ENCODE data around the gene CXCL11.

The CXCL11 gene

GRCh38 chr4:76066546-76066945 lies 30.7 kb upstream of the CXCL11 start:
- Histone ChIP-seq H3K4me3 (ENCODE audit: low read depth, low read length) (no peak overlapping the region), H4K91ac (ENCODE audit: low read depth, low read length) (no peak overlapping the region), H3K79me1 (ENCODE audit: low read length) (no peaks in the 10 kb centered on the region), H4K8ac (ENCODE audit: low read depth, low read length) (no peak overlapping the region), H2AFZ (ENCODE audit: insufficient read depth, low read length, poor library complexity) (no peak overlapping the region), H3K4me2 (ENCODE audit: low read length) (no peak overlapping the region), H3K14ac (ENCODE audit: low read length) (no peak overlapping the region), H3K23ac (ENCODE audit: low read length) (no peak overlapping the region), H3K18ac (ENCODE audit: low read length) (no peak overlapping the region), H4K12ac (ENCODE audit: low read depth, low read length) (no peak overlapping the region), H3K36me3 (ENCODE audit: control insufficient read depth in 1 of 2, insufficient read depth in 2 of 2, low read length in 2 of 2) (no peaks in the 10 kb centered on the region), H3K4ac (ENCODE audit: low read depth, low read length) (no peak overlapping the region), H3K9me3 (ENCODE audit: insufficient read depth, low read depth, low read length) (no peaks in the 10 kb centered on the region), H2BK120ac (ENCODE audit: insufficient read depth, low read length, poor library complexity) (no peak overlapping the region), H3K9ac (ENCODE audit: low read length) (no peak overlapping the region), H3K79me2 (ENCODE audit: control insufficient read depth, insufficient read depth, low read length, poor library complexity) (no peaks in the 10 kb centered on the region), H2BK12ac (ENCODE audit: low read length) (no peak overlapping the region), H2BK5ac (ENCODE audit: low read depth, low read length, poor library complexity) (no peak overlapping the region), H2AK5ac (ENCODE audit: low read length) (no peak overlapping the region), H3K27me3 (ENCODE audit: insufficient read depth, low read length) (no peaks in the 10 kb centered on the region), H3K27ac (ENCODE audit: low read depth, low read length) (no peak overlapping the region), H3K4me1 (ENCODE audit: control insufficient read depth in 1 of 2, insufficient read depth in 2 of 2, low read length in 2 of 2) (no peaks in the 10 kb centered on the region)
- no CpG with 5 or more reads among the region's 3 CpGs for WGBS (ENCODE audit: extremely low coverage, insufficient coverage, insufficient read length)
- no peak for DNase-seq

GRCh38 chr4:76061982-76062381 lies 26.1 kb upstream of the CXCL11 start:
- no peak overlapping the region for H2BK120ac ChIP-seq (ENCODE audit: insufficient read depth, low read length, poor library complexity)
- H3K4me3 ChIP-seq (ENCODE audit: low read depth, low read length) = no peak overlapping the region
- no peaks in the 10 kb centered on the region for H3K9me3 ChIP-seq (ENCODE audit: insufficient read depth, low read depth, low read length)
- no peak overlapping the region for H4K8ac ChIP-seq (ENCODE audit: low read depth, low read length)
- no peak overlapping the region for H3K9ac ChIP-seq (ENCODE audit: low read length)
- H3K23ac ChIP-seq (ENCODE audit: low read length) = no peak overlapping the region
- no peak overlapping the region for H4K12ac ChIP-seq (ENCODE audit: low read depth, low read length)
- H3K27ac ChIP-seq (ENCODE audit: low read depth, low read length) = no peak overlapping the region
- no peak overlapping the region for H3K4ac ChIP-seq (ENCODE audit: low read depth, low read length)
- no peaks in the 10 kb centered on the region for H3K4me1 ChIP-seq (ENCODE audit: control insufficient read depth in 1 of 2, insufficient read depth in 2 of 2, low read length in 2 of 2)
- no peak overlapping the region for H4K91ac ChIP-seq (ENCODE audit: low read depth, low read length)
- no peaks in the 10 kb centered on the region for H3K79me1 ChIP-seq (ENCODE audit: low read length)
- no peak for DNase-seq
- H2BK5ac ChIP-seq (ENCODE audit: low read depth, low read length, poor library complexity) = no peak overlapping the region
- no peak overlapping the region for H2AK5ac ChIP-seq (ENCODE audit: low read length)
- H3K27me3 ChIP-seq (ENCODE audit: insufficient read depth, low read length) = no peaks in the 10 kb centered on the region
- no peaks in the 10 kb centered on the region for H3K36me3 ChIP-seq (ENCODE audit: control insufficient read depth in 1 of 2, insufficient read depth in 2 of 2, low read length in 2 of 2)
- H2BK12ac ChIP-seq (ENCODE audit: low read length) = no peak overlapping the region
- H2AFZ ChIP-seq (ENCODE audit: insufficient read depth, low read length, poor library complexity) = no peak overlapping the region
- WGBS (ENCODE audit: extremely low coverage, insufficient coverage, insufficient read length) = no CpG with 5 or more reads among the region's 1 CpG
- no peak overlapping the region for H3K4me2 ChIP-seq (ENCODE audit: low read length)
- H3K79me2 ChIP-seq (ENCODE audit: control insufficient read depth, insufficient read depth, low read length, poor library complexity) = no peaks in the 10 kb centered on the region
- no peak overlapping the region for H3K14ac ChIP-seq (ENCODE audit: low read length)
- H3K18ac ChIP-seq (ENCODE audit: low read length) = no peak overlapping the region

- no peak overlapping the region for H4K12ac ChIP-seq (ENCODE audit: low read depth, low read length)
- H3K18ac ChIP-seq (ENCODE audit: low read length) = no peak overlapping the region
- no peak overlapping the region for H3K4me3 ChIP-seq (ENCODE audit: low read depth, low read length)
- H3K27ac ChIP-seq (ENCODE audit: low read depth, low read length) = no peak overlapping the region
- no peak overlapping the region for H2BK5ac ChIP-seq (ENCODE audit: low read depth, low read length, poor library complexity)
- H2BK12ac ChIP-seq (ENCODE audit: low read length) = no peak overlapping the region
- H2AK5ac ChIP-seq (ENCODE audit: low read length) = no peak overlapping the region
- no peaks in the 10 kb centered on the region for H3K4me1 ChIP-seq (ENCODE audit: control insufficient read depth in 1 of 2, insufficient read depth in 2 of 2, low read length in 2 of 2)
- no CpG with 5 or more reads among the region's 1 CpG for WGBS (ENCODE audit: extremely low coverage, insufficient coverage, insufficient read length)
- H4K8ac ChIP-seq (ENCODE audit: low read depth, low read length) = no peak overlapping the region
- no peak overlapping the region for H3K14ac ChIP-seq (ENCODE audit: low read length)
- H3K27me3 ChIP-seq (ENCODE audit: insufficient read depth, low read length) = no peaks in the 10 kb centered on the region
- DNase-seq = no peak
- no peak overlapping the region for H2AFZ ChIP-seq (ENCODE audit: insufficient read depth, low read length, poor library complexity)
- no peak overlapping the region for H3K9ac ChIP-seq (ENCODE audit: low read length)
- H3K23ac ChIP-seq (ENCODE audit: low read length) = no peak overlapping the region
- H2BK120ac ChIP-seq (ENCODE audit: insufficient read depth, low read length, poor library complexity) = no peak overlapping the region
- no peaks in the 10 kb centered on the region for H3K9me3 ChIP-seq (ENCODE audit: insufficient read depth, low read depth, low read length)
- H3K4ac ChIP-seq (ENCODE audit: low read depth, low read length) = no peak overlapping the region
- H4K91ac ChIP-seq (ENCODE audit: low read depth, low read length) = no peak overlapping the region
- H3K79me1 ChIP-seq (ENCODE audit: low read length) = no peaks in the 10 kb centered on the region
- H3K36me3 ChIP-seq (ENCODE audit: control insufficient read depth in 1 of 2, insufficient read depth in 2 of 2, low read length in 2 of 2) = no peaks in the 10 kb centered on the region
- no peak overlapping the region for H3K4me2 ChIP-seq (ENCODE audit: low read length)
- no peaks in the 10 kb centered on the region for H3K79me2 ChIP-seq (ENCODE audit: control insufficient read depth, insufficient read depth, low read length, poor library complexity)
Observed at GRCh38 chr4:76061421-76061820, 25.6 kb upstream of the CXCL11 start.

GRCh38 chr4:76060506-76060905 lies 24.6 kb upstream of the CXCL11 start:
- H2BK120ac ChIP-seq (ENCODE audit: insufficient read depth, low read length, poor library complexity) = no peak overlapping the region
- no peak overlapping the region for H4K91ac ChIP-seq (ENCODE audit: low read depth, low read length)
- no peak overlapping the region for H3K9ac ChIP-seq (ENCODE audit: low read length)
- no peak overlapping the region for H2BK5ac ChIP-seq (ENCODE audit: low read depth, low read length, poor library complexity)
- no peak overlapping the region for H3K4me2 ChIP-seq (ENCODE audit: low read length)
- DNase-seq = no peak
- H3K4me3 ChIP-seq (ENCODE audit: low read depth, low read length) = no peak overlapping the region
- no peaks in the 10 kb centered on the region for H3K79me1 ChIP-seq (ENCODE audit: low read length)
- no peaks in the 10 kb centered on the region for H3K36me3 ChIP-seq (ENCODE audit: control insufficient read depth in 1 of 2, insufficient read depth in 2 of 2, low read length in 2 of 2)
- H2AK5ac ChIP-seq (ENCODE audit: low read length) = no peak overlapping the region
- no peak overlapping the region for H4K12ac ChIP-seq (ENCODE audit: low read depth, low read length)
- H3K18ac ChIP-seq (ENCODE audit: low read length) = no peak overlapping the region
- no peaks in the 10 kb centered on the region for H3K4me1 ChIP-seq (ENCODE audit: control insufficient read depth in 1 of 2, insufficient read depth in 2 of 2, low read length in 2 of 2)
- H3K23ac ChIP-seq (ENCODE audit: low read length) = no peak overlapping the region
- no peak overlapping the region for H2BK12ac ChIP-seq (ENCODE audit: low read length)
- no peak overlapping the region for H3K4ac ChIP-seq (ENCODE audit: low read depth, low read length)
- H2AFZ ChIP-seq (ENCODE audit: insufficient read depth, low read length, poor library complexity) = no peak overlapping the region
- no peak overlapping the region for H3K14ac ChIP-seq (ENCODE audit: low read length)
- H4K8ac ChIP-seq (ENCODE audit: low read depth, low read length) = no peak overlapping the region
- H3K9me3 ChIP-seq (ENCODE audit: insufficient read depth, low read depth, low read length) = no peaks in the 10 kb centered on the region
- H3K27me3 ChIP-seq (ENCODE audit: insufficient read depth, low read length) = no peaks in the 10 kb centered on the region
- H3K27ac ChIP-seq (ENCODE audit: low read depth, low read length) = no peak overlapping the region
- no peaks in the 10 kb centered on the region for H3K79me2 ChIP-seq (ENCODE audit: control insufficient read depth, insufficient read depth, low read length, poor library complexity)

GRCh38 chr4:76059750-76060149 lies 23.9 kb upstream of the CXCL11 start:
- no peak overlapping the region for H2BK5ac ChIP-seq (ENCODE audit: low read depth, low read length, poor library complexity)
- no peak overlapping the region for H2AFZ ChIP-seq (ENCODE audit: insufficient read depth, low read length, poor library complexity)
- no peak overlapping the region for H3K4me2 ChIP-seq (ENCODE audit: low read length)
- H3K36me3 ChIP-seq (ENCODE audit: control insufficient read depth in 1 of 2, insufficient read depth in 2 of 2, low read length in 2 of 2) = no peaks in the 10 kb centered on the region
- H3K27ac ChIP-seq (ENCODE audit: low read depth, low read length) = no peak overlapping the region
- H3K27me3 ChIP-seq (ENCODE audit: insufficient read depth, low read length) = no peaks in the 10 kb centered on the region
- no peaks in the 10 kb centered on the region for H3K79me1 ChIP-seq (ENCODE audit: low read length)
- no peak overlapping the region for H3K14ac ChIP-seq (ENCODE audit: low read length)
- no CpG with 5 or more reads among the region's 1 CpG for WGBS (ENCODE audit: extremely low coverage, insufficient coverage, insufficient read length)
- H2BK12ac ChIP-seq (ENCODE audit: low read length) = no peak overlapping the region
- H3K9me3 ChIP-seq (ENCODE audit: insufficient read depth, low read depth, low read length) = no peaks in the 10 kb centered on the region
- no peak for DNase-seq
- H4K91ac ChIP-seq (ENCODE audit: low read depth, low read length) = no peak overlapping the region
- H3K18ac ChIP-seq (ENCODE audit: low read length) = no peak overlapping the region
- no peaks in the 10 kb centered on the region for H3K79me2 ChIP-seq (ENCODE audit: control insufficient read depth, insufficient read depth, low read length, poor library complexity)
- no peaks in the 10 kb centered on the region for H3K4me1 ChIP-seq (ENCODE audit: control insufficient read depth in 1 of 2, insufficient read depth in 2 of 2, low read length in 2 of 2)
- no peak overlapping the region for H3K9ac ChIP-seq (ENCODE audit: low read length)
- H2BK120ac ChIP-seq (ENCODE audit: insufficient read depth, low read length, poor library complexity) = no peak overlapping the region
- H3K4ac ChIP-seq (ENCODE audit: low read depth, low read length) = no peak overlapping the region
- H3K23ac ChIP-seq (ENCODE audit: low read length) = no peak overlapping the region
- no peak overlapping the region for H4K8ac ChIP-seq (ENCODE audit: low read depth, low read length)
- H4K12ac ChIP-seq (ENCODE audit: low read depth, low read length) = no peak overlapping the region
- no peak overlapping the region for H2AK5ac ChIP-seq (ENCODE audit: low read length)
- H3K4me3 ChIP-seq (ENCODE audit: low read depth, low read length) = no peak overlapping the region

Data from trophoblast cell (in vitro differentiated cells and primary cell).